Measurements from ENCODE around the gene TRPM7.
"Not testable (repeated sequence)": the region's sequence is repeated elsewhere in the genome, so short reads cannot be mapped to it uniquely, and the experiment has no call there.

The TRPM7 gene

GRCh38 chr15:50573842-50574241 is 112.8 kb downstream of the TRPM7 start:
- not testable (repeated sequence) for DNase-seq (ENCODE audit: extremely low read depth in 1 of 2, low read depth in 1 of 2)

- no peak for DNase-seq (ENCODE audit: extremely low read depth in 1 of 2, low read depth in 1 of 2)
Observed at GRCh38 chr15:50563756-50564155, 122.8 kb downstream of the TRPM7 start.

GRCh38 chr15:50562735-50563640 is 123.6 kb downstream of the TRPM7 start:
- no peak for DNase-seq (ENCODE audit: extremely low read depth in 1 of 2, low read depth in 1 of 2)

GRCh38 chr15:50558012-50558411 is 128.6 kb downstream of the TRPM7 start:
- DNase-seq (ENCODE audit: extremely low read depth in 1 of 2, low read depth in 1 of 2), result no peak

- no peak for DNase-seq (ENCODE audit: extremely low read depth in 1 of 2, low read depth in 1 of 2)
Observed at GRCh38 chr15:50556642-50557371, 129.8 kb downstream of the TRPM7 start.

GRCh38 chr15:50552238-50552637 is 134.4 kb downstream of the TRPM7 start:
- no peak for DNase-seq (ENCODE audit: extremely low read depth in 1 of 2, low read depth in 1 of 2)

GRCh38 chr15:50549326-50549725 is 137.3 kb downstream of the TRPM7 start:
- no peak for DNase-seq (ENCODE audit: extremely low read depth in 1 of 2, low read depth in 1 of 2)

- DNase-seq (ENCODE audit: extremely low read depth in 1 of 2, low read depth in 1 of 2), result no peak
Observed at GRCh38 chr15:50546566-50546965, 140.0 kb downstream of the TRPM7 start, which contains the start of gene USP50. TSS of gene USP50 (minus strand) at chr15:50546666. CDS start at chr15:50546525, 141 bp downstream.

GRCh38 chr15:50544368-50544767 is 142.2 kb downstream of the TRPM7 start:
- no peak for DNase-seq (ENCODE audit: extremely low read depth in 1 of 2, low read depth in 1 of 2)

GRCh38 chr15:50543556-50543955 is 143.0 kb downstream of the TRPM7 start:
- DNase-seq (ENCODE audit: extremely low read depth in 1 of 2, low read depth in 1 of 2), result no peak

GRCh38 chr15:50542887-50543210 is 143.7 kb downstream of the TRPM7 start:
- no peak for DNase-seq (ENCODE audit: extremely low read depth in 1 of 2, low read depth in 1 of 2)

GRCh38 chr15:50531766-50532165 is 154.8 kb downstream of the TRPM7 start:
- no peak for DNase-seq (ENCODE audit: extremely low read depth in 1 of 2, low read depth in 1 of 2)

- DNase-seq (ENCODE audit: extremely low read depth in 1 of 2, low read depth in 1 of 2), result no peak
Observed at GRCh38 chr15:50531163-50531562, 155.4 kb downstream of the TRPM7 start.

GRCh38 chr15:50523851-50524251 is 162.7 kb downstream of the TRPM7 start:
- DNase-seq (ENCODE audit: extremely low read depth in 1 of 2, low read depth in 1 of 2), result no peak

- DNase-seq (ENCODE audit: extremely low read depth in 1 of 2, low read depth in 1 of 2), result no peak
Observed at GRCh38 chr15:50519740-50520425, 166.7 kb downstream of the TRPM7 start.

- no peak for DNase-seq (ENCODE audit: extremely low read depth in 1 of 2, low read depth in 1 of 2)
Observed at GRCh38 chr15:50513001-50513400, 173.6 kb downstream of the TRPM7 start.
